K562 (cell line): Measurements from ENCODE around the gene TRMT44. TPM values are rescaled to one million over a fixed set of nuclear protein-coding genes. Genes with fewer than 3 reads are reported as not detected.

ENCODE experiments used
- ATAC-seq: fragments of 200-7000 bp; cut with Tn5 transposase; 3 replicates; pipeline ENCODE4 v1.9.1; 2020; ENCODE audit warnings: moderate library complexity
- BruUV-seq: library from RNA; stranded (reverse); fragments of 400-500 nt; replicated peaks from 2 replicates; lab custom pipeline; 2021; lab: Mats Ljungman, UMichigan
- CTCF ChIA-PET: fragments of 300-600 bp; formaldehyde crosslinking; extraction: SDS; loops from one replicate; lab custom pipeline; 2021; ENCODE audit warnings: low intra/inter-chr PET ratio; lab: Yijun Ruan, JAX
- POLR2A ChIA-PET: fragments of 300-600, 350-650 bp; sonication (Branson Sonifier 250); formaldehyde crosslinking; extraction: SDS; loops from one replicate; lab custom pipeline; 2021; ENCODE audit warnings: antibody characterized with exemption, inconsistent platforms; lab: Yijun Ruan, JAX
- DNase-seq, 4 experiments: peaks; one replicate each; pipeline versions ENCODE4 v3.0.0 to v3.0.0-alpha.2; 2011 to 2018; ENCODE audit warnings: low spot score in 3 of 4, mixed read lengths in 3 of 4; ENCODE audit errors: extremely low read depth in 1 of 4
- FAIRE-seq: peaks from 2 replicates; lab custom pipeline; 2011; peaks lifted over from hg19 to GRCh38; lab: Jason Lieb, UNC
- H2AFZ ChIP-seq: 2 replicates; pipeline ENCODE4 v1.6.0; 2011; ENCODE audit warnings: low read depth, low read length, control low read depth, inconsistent platforms
- H3K27ac ChIP-seq: fragments of 200-600 bp; 3 replicates; pipeline ENCODE4 v1.8.0; 2011; ENCODE audit warnings: low read depth, mild to moderate bottlenecking, control low read depth, inconsistent platforms, low read length, moderate library complexity, mixed read lengths; ENCODE audit errors: extremely low read depth
- H3K27me3 ChIP-seq, 2 experiments: fragments of 300-600 bp in 1 of 2; 2 replicates in 1 of 2; 3 replicates in 1 of 2; pipeline versions ENCODE4 v1.6.0 to v1.8.0; 2011; ENCODE audit warnings: inconsistent platforms in 2 of 2, low read length in 2 of 2, mild to moderate bottlenecking in 1 of 2, mixed read lengths in 1 of 2, moderate library complexity in 1 of 2; ENCODE audit not compliant: control insufficient read depth in 2 of 2, insufficient read depth in 2 of 2
- H3K36me3 ChIP-seq: fragments of 300-600 bp; 3 replicates; pipeline ENCODE4 v1.8.0; 2011; ENCODE audit warnings: mild to moderate bottlenecking, low read length, inconsistent platforms; ENCODE audit not compliant: control insufficient read depth, insufficient read depth
- H3K4me1 ChIP-seq, 2 experiments: fragments of 200-600 bp in 1 of 2; replicated peaks in 1 of 2; 2 replicates in 1 of 2; 3 replicates in 1 of 2; pipeline versions ENCODE4 v1.5.1 to v1.8.0; 2011; ENCODE audit warnings: inconsistent platforms in 2 of 2, low read length in 2 of 2, mild to moderate bottlenecking in 1 of 2, mixed read lengths in 1 of 2, moderate library complexity in 1 of 2; ENCODE audit not compliant: control insufficient read depth in 2 of 2, insufficient read depth in 2 of 2
- H3K4me2 ChIP-seq: 2 replicates; pipeline ENCODE4 v1.6.1; 2011; ENCODE audit warnings: low read length, control low read depth, inconsistent platforms, mixed read lengths; ENCODE audit not compliant: insufficient read depth
- H3K4me3 ChIP-seq: fragments of 200-600 bp; sonication (generic), shearing (Covaris generic); 2 replicates; pipeline ENCODE4 v1.5.1; 2016; ENCODE audit warnings: control low read depth, inconsistent platforms
- H3K79me2 ChIP-seq: fragments of 200-600 bp; 3 replicates; pipeline ENCODE4 v1.8.0; 2011; ENCODE audit warnings: low read length, inconsistent platforms; ENCODE audit not compliant: control insufficient read depth, insufficient read depth
- H3K9ac ChIP-seq, 2 experiments: 2 replicates each; pipeline versions ENCODE4 v1.6.0 to v1.6.1; 2011; ENCODE audit warnings: low read depth in 2 of 2, low read length in 2 of 2, control low read depth in 1 of 2, inconsistent platforms in 1 of 2, mild to moderate bottlenecking in 1 of 2, mixed read lengths in 1 of 2; ENCODE audit not compliant: insufficient read depth in 1 of 2
- H3K9me1 ChIP-seq: one replicate; pipeline ENCODE4 v1.6.0; 2011; ENCODE audit warnings: inconsistent platforms, mild to moderate bottlenecking, low read length, moderate library complexity; ENCODE audit not compliant: control insufficient read depth, insufficient read depth
- H3K9me3 ChIP-seq: replicated peaks from 2 replicates; pipeline ENCODE4 v1.5.1; 2011; ENCODE audit warnings: low read depth, low read length, inconsistent platforms; ENCODE audit not compliant: control insufficient read depth, insufficient read depth
- H4K20me1 ChIP-seq: replicated peaks from 2 replicates; pipeline ENCODE4 v1.6.1; 2011; ENCODE audit warnings: low read length, inconsistent platforms, mixed read lengths; ENCODE audit not compliant: control insufficient read depth, insufficient read depth
- C11orf30 ChIP-seq: fragments of 450-650 bp; IDR thresholded peaks from 2 replicates; pipeline ENCODE4 v1.6.1; 2016; ENCODE audit warnings: low read depth, mild to moderate bottlenecking
- DEAF1 ChIP-seq: fragments of 450-650 bp; formaldehyde crosslinking; IDR thresholded peaks from 2 replicates; pipeline ENCODE4 v1.4.0; 2020; ENCODE audit warnings: mild to moderate bottlenecking, moderate library complexity
- MTA1 ChIP-seq: fragments of 450-650 bp; IDR thresholded peaks from 2 replicates; pipeline ENCODE4 v1.6.1; 2017; ENCODE audit warnings: borderline replicate concordance
- SMC3 ChIP-seq: conservative IDR thresholded peaks from 2 replicates; pipeline ENCODE4 v1.6.1; 2011; ENCODE audit warnings: low read depth, low read length, improper control_type of control experiment; ENCODE audit not compliant: insufficient read depth
- TAL1 ChIP-seq: fragments of 450-650 bp; IDR thresholded peaks from 2 replicates; pipeline ENCODE4 v1.6.1; 2016; ENCODE audit warnings: mild to moderate bottlenecking
- THRB ChIP-seq: fragments of 450-650 bp; formaldehyde crosslinking; conservative IDR thresholded peaks from 2 replicates; pipeline ENCODE4 v1.4.0; 2022; ENCODE audit warnings: mild to moderate bottlenecking, missing genetic modification characterization
- ZC3H4 ChIP-seq: sonication (generic); formaldehyde crosslinking; IDR thresholded peaks from 2 replicates; pipeline ENCODE4 v1.9.0; 2021; ENCODE audit warnings: missing genetic modification reagents, borderline replicate concordance
- WGBS: fragments of 100-300 bp; shearing (Covaris generic); methylation state at CpG from one replicate; pipeline ENCODE4 v1.1.6; 2016; ENCODE audit warnings: low coverage, mixed read lengths; ENCODE audit not compliant: insufficient coverage; ENCODE audit errors: missing lambda C conversion rate; 5-methylcytosine and 5-hydroxymethylcytosine counted together
- in situ Hi-C: fragments of 300-500 bp; cut with MboI; formaldehyde crosslinking; loops from 4 replicates; pipeline ENCODE4 v1.15.0; 2018; ENCODE audit warnings: inconsistent platforms, mixed read lengths
- intact Hi-C: fragments of 100-400 bp; cut with micrococcal nuclease; formaldehyde crosslinking; loops from 2 replicates; pipeline ENCODE4 v1.14.2; 2022
- polyA plus RNA-seq, 8 experiments: library from polyadenylated mRNA; depleted of rRNA in 4 of 8; stranded (reverse) in 5 of 8; unstranded in 3 of 8; fragments of >200 nt; fragmentation: Nextera tagmentation in 2 of 8; fragmentation: Illumina TruSeq in 1 of 8; extraction: Ambion mirVana in 2 of 8; extraction: Trizol in 1 of 8; gene quantifications; 2 replicates each; pipeline versions ENCODE4 v1.2.1 to v1.2.3, GENCODE V29; 2011 to 2014; ENCODE audit warnings: inconsistent platforms in 1 of 8, missing spikeins in 1 of 8
- total RNA-seq, 7 experiments: library from RNA; depleted of rRNA in 6 of 7; stranded (reverse); fragments of >200 nt in 6 of 7; fragmentation: Illumina TruSeq in 2 of 7; extraction: Trizol in 2 of 7; gene quantifications; 2 replicates each; pipeline versions ENCODE4 v1.2.1 to v1.2.3, GENCODE V29; 2011 to 2021; ENCODE audit warnings: low replicate concordance in 1 of 7
- TF ChIP-seq, protein P1 (sequence below): fragments of 450-650 bp; IDR thresholded peaks from 2 replicates; pipeline ENCODE4 v1.6.1; 2016

Gene TRMT44
- total and polyA plus RNA-seq, 9 of the 15 experiments (the other 6 are each of a cell fraction or from before 2014, with no cell fraction given) = 1.2 to 18.6 (median 10.0) TPM

DNA sequence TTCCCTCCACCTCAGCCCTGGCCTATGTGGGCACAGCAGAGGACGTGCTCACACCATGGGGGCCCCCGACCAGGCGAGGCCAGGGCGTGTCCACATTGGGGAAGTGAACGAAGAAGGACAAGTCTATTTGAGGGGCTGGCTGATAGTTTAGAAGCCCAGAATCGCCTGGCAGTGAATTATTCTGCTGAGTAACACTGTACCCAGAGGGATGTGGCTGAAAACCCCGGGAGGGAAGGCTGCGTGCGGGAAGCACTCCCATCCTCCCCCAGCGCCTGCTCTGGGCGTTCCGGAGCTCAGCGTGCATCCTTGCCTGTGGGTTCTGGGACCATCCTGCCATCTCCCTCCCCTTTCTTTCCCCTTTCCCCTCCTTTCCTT lies 66.6 kb downstream of the TRMT44 start:
- H3K9me3 ChIP-seq = no peaks in the 10 kb centered on the region
- H3K79me2 ChIP-seq = no peaks in the 10 kb centered on the region
- intact Hi-C loops = no loop called here
- no peak overlapping the region for H3K27ac ChIP-seq
- no peak for DNase-seq
- no TSS peak for BruUV-seq
- H3K27me3 ChIP-seq = peaks cover 0 to 12% of the 10 kb centered on the region in 2 experiments; a peak in 1 of 5 replicates
- in situ Hi-C loops = no loop called here
- FAIRE-seq = no peak
- H4K20me1 ChIP-seq = no peaks in the 10 kb centered on the region
- 32% methylated on average over 13 of the region's 13 CpGs for WGBS
- no peak for ATAC-seq
- CTCF ChIA-PET = no interaction called here
- peaks cover 0 to 30% of the 10 kb centered on the region in 2 experiments; a peak in 2 of 5 replicates for H3K4me1 ChIP-seq
- H2AFZ ChIP-seq = no peak overlapping the region
- TF ChIP-seq TAL1 (no peak), SMC3 (no peak), THRB (CRISPR knock-in tag) (no peak), ZC3H4 (CRISPR knock-in tag) (no peak)
- TF ChIP-seq, all 486 proteins: peak for 0
- Histone ChIP-seq H3K36me3 (no peaks in the 10 kb centered on the region), H3K4me3 (no peak overlapping the region), H3K4me2 (no peak overlapping the region), H3K9me1 (peaks cover 5% of the 10 kb centered on the region), H3K9ac (no peak overlapping the region; a peak in 1 of 4 replicates)
- POLR2A ChIA-PET = interaction anchor here (1.0 kb wide), 1 partner anchor 10 kb away, joined by 3 read pairs; no protein-coding TSS in a partner anchor

DNA sequence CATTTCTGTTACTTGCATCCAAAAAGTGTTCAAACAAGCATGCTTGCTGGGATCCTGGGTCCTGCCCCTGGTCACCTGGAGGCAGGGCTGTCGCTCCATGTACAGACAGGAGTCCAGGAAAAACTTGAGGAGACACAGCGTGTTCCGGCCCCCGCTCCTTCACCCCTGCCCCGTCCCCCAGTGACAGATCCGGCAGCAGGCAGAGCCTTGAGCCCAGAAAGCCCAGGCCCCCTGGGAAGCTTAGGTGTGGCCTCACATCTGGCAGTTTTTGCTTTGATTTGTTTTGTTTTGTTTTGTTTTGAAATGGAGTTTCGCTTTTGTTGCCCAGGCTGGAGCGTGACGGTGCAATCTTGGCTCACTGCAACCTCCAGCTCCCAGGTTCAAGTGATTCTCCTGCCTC lies 67.0 kb downstream of the TRMT44 start:
- no peaks in the 10 kb centered on the region for H4K20me1 ChIP-seq
- H3K4me1 ChIP-seq = peaks cover 0 to 30% of the 10 kb centered on the region in 2 experiments; a peak in 2 of 5 replicates
- no peak overlapping the region for H3K4me2 ChIP-seq
- H3K9me1 ChIP-seq = peaks cover 5% of the 10 kb centered on the region
- no TSS peak for BruUV-seq
- H3K9ac ChIP-seq = no peak overlapping the region
- no peak overlapping the region for H3K27ac ChIP-seq
- POLR2A ChIA-PET = no interaction called here
- peaks cover 0 to 9% of the 10 kb centered on the region in 2 experiments; a peak in 1 of 5 replicates for H3K27me3 ChIP-seq
- H2AFZ ChIP-seq = no peak overlapping the region
- CTCF ChIA-PET = no interaction called here
- WGBS = 50% methylated on average over 5 of the region's 9 CpGs
- DNase-seq (no peak), FAIRE-seq (no peak), ATAC-seq (no peak)
- H3K36me3 ChIP-seq = no peaks in the 10 kb centered on the region
- H3K79me2 ChIP-seq = no peaks in the 10 kb centered on the region
- H3K4me3 ChIP-seq = no peak overlapping the region
- TF ChIP-seq, protein P1, sequence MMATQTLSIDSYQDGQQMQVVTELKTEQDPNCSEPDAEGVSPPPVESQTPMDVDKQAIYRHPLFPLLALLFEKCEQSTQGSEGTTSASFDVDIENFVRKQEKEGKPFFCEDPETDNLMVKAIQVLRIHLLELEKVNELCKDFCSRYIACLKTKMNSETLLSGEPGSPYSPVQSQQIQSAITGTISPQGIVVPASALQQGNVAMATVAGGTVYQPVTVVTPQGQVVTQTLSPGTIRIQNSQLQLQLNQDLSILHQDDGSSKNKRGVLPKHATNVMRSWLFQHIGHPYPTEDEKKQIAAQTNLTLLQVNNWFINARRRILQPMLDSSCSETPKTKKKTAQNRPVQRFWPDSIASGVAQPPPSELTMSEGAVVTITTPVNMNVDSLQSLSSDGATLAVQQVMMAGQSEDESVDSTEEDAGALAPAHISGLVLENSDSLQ = no peak
- TF ChIP-seq DEAF1 (CRISPR knock-in tag) (no peak), MTA1 (no peak), C11orf30 (0 out of 2 replicates have a peak, but pooled peaks have one; percentile 13)
- intact Hi-C loops = no loop called here
- H3K9me3 ChIP-seq = no peaks in the 10 kb centered on the region
- in situ Hi-C loops = no loop called here
